ENCODE measurements around the gene DUOX1. TPM values are rescaled to one million over a fixed set of nuclear protein-coding genes. Genes with fewer than 3 reads are reported as not detected.
A peak's percentile ranks its signal among the peaks of the same experiment; 100 is the strongest.

Gene DUOX1
- polyA plus RNA-seq, 3 donors from 2014 or later: 0.32 to 3.4 (median 0.43) TPM

DNA sequence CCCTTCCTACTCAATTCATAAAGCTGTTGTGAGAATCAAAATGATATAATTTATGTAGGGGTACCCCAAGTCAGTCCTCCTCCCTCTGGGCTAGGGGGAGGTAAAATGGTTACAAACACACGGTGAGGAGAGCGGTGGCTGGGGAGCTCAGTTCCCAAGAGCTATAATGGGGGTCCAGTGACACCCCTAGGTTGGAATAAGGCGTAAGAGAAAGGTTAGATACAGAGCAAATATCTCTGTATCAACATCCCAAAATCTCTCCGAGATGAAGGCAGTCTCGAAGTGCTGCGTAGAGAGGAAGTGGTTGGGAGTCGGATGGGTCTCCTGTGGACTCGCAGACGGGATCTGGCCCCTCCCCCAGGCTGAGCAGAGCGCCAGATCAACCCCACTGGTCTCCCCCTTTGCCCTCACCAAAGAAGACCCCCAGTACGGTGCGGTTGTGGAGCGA, 17.6 kb upstream of the DUOX1 start:
- H3K4me1 Mint-ChIP-seq: peaks cover 2 to 5% of the 10 kb centered on the region in 2 donors
- DNase-seq: no peak
- peak overlapping the region in 1 of 5 donors; percentile 33 for H3K4me3 Mint-ChIP-seq
- H3K36me3 Mint-ChIP-seq: no peaks in the 10 kb centered on the region
- H3K27me3 Mint-ChIP-seq (ENCODE audit: low read depth in 3 of 3): peaks cover 19 to 33% (median 29%) of the 10 kb centered on the region in 3 donors
- no peak overlapping the region for H3K27ac Mint-ChIP-seq
- peaks cover 0 to 1% (median 0%) of the 10 kb centered on the region in 6 donors for H3K9me3 Mint-ChIP-seq

DNA sequence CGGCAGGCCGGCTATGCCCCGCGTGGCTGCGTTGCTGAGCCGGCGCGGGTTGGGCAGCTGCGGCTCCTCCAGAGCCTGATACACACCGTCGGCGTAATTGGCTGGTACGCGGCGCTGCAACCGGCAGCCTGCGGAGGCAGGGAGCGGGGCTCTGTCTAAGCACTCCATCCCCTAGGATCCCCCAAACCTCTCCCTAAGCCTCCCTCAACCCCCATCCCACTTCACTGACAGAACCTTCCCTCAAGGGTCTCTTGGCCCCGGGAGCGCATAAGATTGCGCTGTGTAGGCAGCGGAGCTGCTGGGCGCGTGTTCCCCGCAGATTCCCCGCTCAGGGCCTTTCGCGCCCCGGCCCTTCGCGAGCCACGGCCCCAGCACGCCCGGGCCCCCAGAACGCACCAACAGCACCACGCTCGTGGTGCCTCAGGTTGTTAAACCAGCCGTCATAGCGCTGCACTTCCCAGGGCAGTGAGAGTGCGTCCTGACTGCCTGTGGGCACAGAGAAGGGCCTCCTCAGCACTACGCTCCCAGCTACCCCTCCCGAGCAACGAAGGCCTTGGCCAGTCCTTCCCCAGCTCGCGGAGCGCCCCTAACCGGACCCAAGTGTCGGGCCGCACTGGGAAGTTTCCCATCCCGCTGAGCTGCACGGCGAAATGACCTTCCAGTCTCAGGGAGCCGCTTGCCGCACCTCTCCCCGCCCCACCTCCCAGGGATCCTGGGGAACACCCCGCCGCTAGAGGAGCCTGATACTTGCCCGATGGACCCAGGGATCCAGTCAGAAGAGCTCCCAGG, 17.0 kb upstream of the DUOX1 start:
- H3K4me1 Mint-ChIP-seq: peaks cover 8 to 11% of the 10 kb centered on the region in 2 donors

DNA sequence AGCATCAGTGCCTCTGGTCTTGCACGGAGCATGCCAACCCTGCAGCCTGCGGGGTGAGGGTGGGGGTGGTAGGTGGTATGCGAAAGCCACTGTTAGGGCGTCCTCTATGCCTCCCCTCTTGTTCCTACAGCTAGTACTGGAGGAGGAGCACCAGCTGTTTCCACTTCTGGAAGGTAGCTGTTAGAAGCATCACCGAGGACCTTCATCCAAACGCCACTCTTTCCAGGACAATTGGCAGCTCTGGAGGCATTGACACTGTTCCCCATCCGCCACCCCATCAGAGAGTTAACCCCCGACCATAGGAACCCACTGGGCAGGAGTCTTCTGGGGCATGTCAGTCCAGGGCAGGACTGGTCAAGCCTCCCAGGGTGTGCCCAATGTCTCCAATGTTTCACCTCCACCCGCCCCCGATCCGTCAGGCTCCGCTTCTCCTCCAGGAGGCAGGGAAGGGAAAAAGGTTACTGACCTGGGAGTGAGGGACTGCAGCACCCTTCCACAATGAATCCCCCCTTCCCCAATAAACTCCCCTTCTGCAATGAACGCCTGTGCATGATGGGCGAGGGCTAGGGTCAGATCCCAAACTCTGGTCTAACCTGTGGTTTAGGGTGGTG, 16.3 kb upstream of the DUOX1 start:
- no peak for DNase-seq
- H3K27ac Mint-ChIP-seq: no peak overlapping the region
- peaks cover 14 to 16% of the 10 kb centered on the region in 2 donors for H3K4me1 Mint-ChIP-seq
- peaks cover 23 to 39% (median 38%) of the 10 kb centered on the region in 3 donors for H3K27me3 Mint-ChIP-seq (ENCODE audit: low read depth in 3 of 3)
- H3K36me3 Mint-ChIP-seq: no peaks in the 10 kb centered on the region
- H3K4me3 Mint-ChIP-seq: no peak overlapping the region
- H3K9me3 Mint-ChIP-seq: peaks cover 0 to 1% (median 0%) of the 10 kb centered on the region in 6 donors

More for the DNA sequence above, 17.0 kb upstream of the DUOX1 start:
- H3K27me3 Mint-ChIP-seq (ENCODE audit: low read depth in 3 of 3): peaks cover 24 to 37% (median 34%) of the 10 kb centered on the region in 3 donors
- H3K27ac Mint-ChIP-seq: no peak overlapping the region
- DNase-seq: no peak
- H3K9me3 Mint-ChIP-seq: peaks cover 0 to 1% (median 0%) of the 10 kb centered on the region in 6 donors
- no peaks in the 10 kb centered on the region for H3K36me3 Mint-ChIP-seq
- no peak overlapping the region for H3K4me3 Mint-ChIP-seq

DNA sequence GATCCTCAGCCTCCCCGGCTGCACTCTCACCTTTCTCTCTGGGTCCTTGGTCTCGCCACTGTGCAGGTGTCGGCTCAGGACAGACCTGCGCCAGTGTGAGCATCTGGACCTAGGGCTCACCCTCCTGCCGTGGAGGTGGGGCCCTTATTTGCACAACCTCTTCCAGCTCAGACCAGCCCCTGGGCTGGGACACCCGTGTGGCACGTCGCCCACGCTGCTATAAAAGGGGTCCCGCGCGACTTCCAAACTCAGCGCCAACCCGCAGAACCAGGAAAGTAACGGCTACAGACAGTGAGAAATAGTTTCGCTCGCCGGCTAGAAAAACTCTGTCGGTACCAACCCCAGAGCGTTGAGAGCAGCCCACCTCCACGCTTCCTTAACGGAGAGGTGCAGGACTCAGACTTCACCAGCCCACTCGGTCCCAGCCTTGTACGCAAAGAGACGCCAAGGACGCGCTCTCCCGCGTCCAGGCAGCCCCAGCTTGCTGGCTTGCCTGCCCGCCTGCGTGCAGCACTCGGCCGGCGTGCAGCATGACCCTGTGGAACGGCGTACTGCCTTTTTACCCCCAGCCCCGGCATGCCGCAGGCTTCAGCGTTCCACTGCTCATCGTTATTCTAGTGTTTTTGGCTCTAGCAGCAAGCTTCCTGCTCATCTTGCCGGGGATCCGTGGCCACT, 15.6 kb upstream of the DUOX1 start, which contains the start of the genes DUOX2 and DUOXA2:
Gene DUOX2, minus strand, starts transcription at position 97 of the 675 bp plus-strand sequence. CDS start 761 bp downstream, outside the sequence.
Gene DUOXA2, plus strand, starts transcription at position 251 of the 675 bp plus-strand sequence. Its CDS starts 280 bp downstream, at position 531.
- Mint-ChIP-seq H3K9me3 (peaks cover 0 to 1% (median 0%) of the 10 kb centered on the region in 6 donors), H3K36me3 (no peaks in the 10 kb centered on the region), H3K4me3 (peak within 1 kb of the TSS in 1 of 5 donors; percentile 23), H3K27ac (no peak within 1 kb of the TSS), H3K27me3 (ENCODE audit: low read depth in 3 of 3) (peaks cover 18 to 39% (median 38%) of the 10 kb centered on the region in 3 donors), H3K4me1 (peaks cover 14 to 16% of the 10 kb centered on the region in 2 donors)
- no peak for DNase-seq

DNA sequence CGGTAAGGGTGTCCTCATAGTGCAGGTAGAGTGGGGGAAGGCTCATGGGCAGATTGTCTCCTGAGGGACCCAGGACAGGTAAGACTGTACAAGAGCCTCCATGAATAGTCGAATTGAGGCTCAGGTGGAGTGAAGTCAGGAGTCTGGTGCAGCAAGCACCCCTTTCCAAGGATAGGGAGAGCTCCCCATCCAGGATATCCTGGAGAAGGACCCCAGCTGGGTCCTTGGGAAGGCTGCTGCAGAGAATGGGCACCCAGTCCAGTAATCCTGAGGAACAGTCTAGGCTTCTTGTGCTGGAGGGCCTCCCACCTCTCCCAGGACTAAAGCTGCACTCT, 15.1 kb upstream of the DUOX1 start:
- H3K4me3 Mint-ChIP-seq: no peak overlapping the region
- no peaks in the 10 kb centered on the region for H3K36me3 Mint-ChIP-seq
- peaks cover 0 to 1% (median 0%) of the 10 kb centered on the region in 6 donors for H3K9me3 Mint-ChIP-seq
- DNase-seq: no peak
- peaks cover 14 to 16% of the 10 kb centered on the region in 2 donors for H3K4me1 Mint-ChIP-seq
- H3K27me3 Mint-ChIP-seq (ENCODE audit: low read depth in 3 of 3): peaks cover 18 to 39% (median 34%) of the 10 kb centered on the region in 3 donors
- H3K27ac Mint-ChIP-seq: no peak overlapping the region

DNA sequence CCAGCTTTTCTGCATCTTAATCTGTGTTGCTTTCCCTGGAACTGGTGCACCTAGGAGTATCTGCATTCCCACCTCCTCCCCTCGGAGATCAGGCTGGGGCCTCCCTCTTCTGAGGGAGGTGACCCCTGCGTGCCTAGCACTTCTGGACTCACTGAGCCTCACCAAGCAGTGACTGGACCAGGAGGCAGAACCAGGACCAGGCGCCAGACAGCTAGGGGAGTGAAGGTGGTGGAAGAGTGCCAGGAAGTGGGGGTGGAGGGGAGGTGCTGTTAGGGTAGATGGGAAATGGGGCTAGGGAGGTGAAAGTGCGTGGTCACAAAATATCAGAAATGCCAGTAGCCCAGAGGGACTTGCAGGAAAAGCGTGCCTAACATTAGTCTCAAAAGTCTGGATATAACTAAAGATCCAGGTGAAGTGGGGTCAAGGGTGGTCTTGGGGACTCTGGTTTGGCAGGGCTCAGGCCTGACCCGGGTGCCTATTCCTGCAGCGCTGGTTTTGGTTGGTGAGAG, 14.4 kb upstream of the DUOX1 start:
- Mint-ChIP-seq H3K36me3 (no peaks in the 10 kb centered on the region), H3K27me3 (ENCODE audit: low read depth in 3 of 3) (peaks cover 19 to 36% (median 34%) of the 10 kb centered on the region in 3 donors), H3K27ac (no peak overlapping the region), H3K9me3 (peaks cover 0 to 1% (median 0%) of the 10 kb centered on the region in 6 donors), H3K4me3 (peak overlapping the region in 1 of 5 donors; percentile 15), H3K4me1 (peaks cover 14 to 16% of the 10 kb centered on the region in 2 donors)
- no peak for DNase-seq

DNA sequence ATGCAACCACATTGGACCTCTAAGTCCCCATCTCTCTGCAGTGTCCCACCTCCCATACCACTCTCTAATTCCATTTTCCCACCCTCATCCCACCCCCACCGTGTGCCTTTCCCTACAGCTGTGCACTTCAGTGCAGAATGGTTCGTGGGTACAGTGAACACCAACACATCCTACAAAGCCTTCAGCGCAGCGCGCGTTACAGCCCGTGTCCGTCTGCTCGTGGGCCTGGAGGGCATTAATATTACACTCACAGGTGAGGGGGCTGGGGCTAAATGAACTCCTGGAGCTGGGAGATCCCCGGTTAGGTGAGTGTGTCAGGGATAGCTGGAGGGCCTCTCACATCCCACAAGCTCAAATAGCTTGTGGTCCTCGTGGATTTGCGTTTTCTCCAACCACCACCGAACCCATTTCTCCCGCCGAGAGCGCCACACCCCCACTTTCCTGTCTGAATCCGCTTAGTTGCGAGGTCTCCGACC, 13.8 kb upstream of the DUOX1 start:
- Mint-ChIP-seq H3K9me3 (peaks cover 0 to 1% (median 0%) of the 10 kb centered on the region in 6 donors), H3K27me3 (ENCODE audit: low read depth in 3 of 3) (peaks cover 19 to 39% (median 34%) of the 10 kb centered on the region in 3 donors), H3K27ac (no peak overlapping the region), H3K36me3 (no peaks in the 10 kb centered on the region), H3K4me1 (peaks cover 14 to 16% of the 10 kb centered on the region in 2 donors), H3K4me3 (peak overlapping the region in 2 of 5 donors; percentile 27)
- no peak for DNase-seq

DNA sequence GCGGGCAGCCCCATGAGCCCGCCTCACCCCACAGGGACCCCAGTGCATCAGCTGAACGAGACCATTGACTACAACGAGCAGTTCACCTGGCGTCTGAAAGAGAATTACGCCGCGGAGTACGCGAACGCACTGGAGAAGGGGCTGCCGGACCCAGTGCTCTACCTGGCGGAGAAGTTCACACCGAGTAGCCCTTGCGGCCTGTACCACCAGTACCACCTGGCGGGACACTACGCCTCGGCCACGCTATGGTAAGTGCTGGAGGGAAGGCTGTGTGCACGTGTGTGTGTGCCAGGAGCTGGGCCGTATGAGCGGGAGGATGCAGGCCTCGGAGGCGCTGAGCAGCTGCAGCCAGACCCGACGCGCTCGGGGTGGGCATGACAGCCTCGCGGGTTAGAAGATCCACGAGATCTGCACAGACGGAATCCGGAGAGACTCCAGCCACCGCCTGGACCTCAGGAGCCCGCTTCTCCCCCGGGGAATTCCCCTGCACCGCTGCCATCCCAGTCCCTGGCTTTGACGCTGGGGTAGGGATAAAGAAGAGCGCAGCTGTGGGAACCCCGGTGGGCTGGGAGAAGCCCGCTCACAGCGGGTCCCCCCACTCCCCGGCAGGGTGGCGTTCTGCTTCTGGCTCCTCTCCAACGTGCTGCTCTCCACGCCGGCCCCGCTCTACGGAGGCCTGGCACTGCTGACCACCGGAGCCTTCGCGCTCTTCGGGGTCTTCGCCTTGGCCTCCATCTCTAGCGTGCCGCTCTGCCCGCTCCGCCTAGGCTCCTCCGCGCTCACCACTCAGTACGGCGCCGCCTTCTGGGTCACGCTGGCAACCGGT, 13.1 kb upstream of the DUOX1 start:
- Mint-ChIP-seq H3K27me3 (ENCODE audit: low read depth in 3 of 3) (peaks cover 19 to 39% (median 34%) of the 10 kb centered on the region in 3 donors), H3K9me3 (peaks cover 0 to 1% (median 0%) of the 10 kb centered on the region in 6 donors), H3K4me3 (peak overlapping the region in 3 of 5 donors; percentile 21 to 27 (median 27)), H3K4me1 (peaks cover 14 to 16% of the 10 kb centered on the region in 2 donors), H3K27ac (no peak overlapping the region), H3K36me3 (no peaks in the 10 kb centered on the region)
- no peak for DNase-seq

DNA sequence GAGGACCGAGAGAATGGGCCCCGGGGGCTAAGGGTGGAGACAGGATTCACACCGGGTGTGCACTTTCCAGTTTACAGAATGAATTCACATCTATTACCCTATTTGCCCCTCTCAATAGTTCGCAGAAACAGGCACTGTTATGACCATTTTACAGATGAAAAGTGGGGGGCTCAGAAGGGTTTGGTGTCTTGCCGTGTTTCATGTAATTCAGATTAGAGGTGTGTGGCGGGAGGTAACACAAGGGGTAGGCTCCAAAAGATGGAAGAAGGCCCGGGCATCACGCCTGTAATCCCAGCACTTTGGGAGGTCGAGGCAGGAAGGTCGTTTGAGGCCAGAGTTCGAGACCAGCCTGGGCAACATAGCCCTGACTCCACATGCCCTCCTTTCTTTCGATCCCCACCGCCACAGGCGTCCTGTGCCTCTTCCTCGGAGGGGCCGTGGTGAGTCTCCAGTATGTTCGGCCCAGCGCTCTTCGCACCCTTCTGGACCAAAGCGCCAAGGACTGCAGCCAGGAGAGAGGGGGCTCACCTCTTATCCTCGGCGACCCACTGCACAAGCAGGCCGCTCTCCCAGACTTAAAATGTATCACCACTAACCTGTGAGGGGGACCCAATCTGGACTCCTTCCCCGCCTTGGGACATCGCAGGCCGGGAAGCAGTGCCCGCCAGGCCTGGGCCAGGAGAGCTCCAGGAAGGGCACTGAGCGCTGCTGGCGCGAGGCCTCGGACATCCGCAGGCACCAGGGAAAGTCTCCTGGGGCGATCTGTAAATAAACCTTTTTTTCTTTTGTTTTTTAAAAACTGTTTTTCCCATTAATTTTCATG, 12.3 kb upstream of the DUOX1 start:
- Mint-ChIP-seq H3K27me3 (ENCODE audit: low read depth in 3 of 3) (peaks cover 11 to 31% (median 27%) of the 10 kb centered on the region in 3 donors), H3K9me3 (no peaks in the 10 kb centered on the region), H3K4me3 (peak overlapping the region; percentile 74 to 91 (median 83)), H3K27ac (no peak overlapping the region), H3K4me1 (peaks cover 14 to 16% of the 10 kb centered on the region in 2 donors), H3K36me3 (no peaks in the 10 kb centered on the region)
- no peak for DNase-seq

DNA sequence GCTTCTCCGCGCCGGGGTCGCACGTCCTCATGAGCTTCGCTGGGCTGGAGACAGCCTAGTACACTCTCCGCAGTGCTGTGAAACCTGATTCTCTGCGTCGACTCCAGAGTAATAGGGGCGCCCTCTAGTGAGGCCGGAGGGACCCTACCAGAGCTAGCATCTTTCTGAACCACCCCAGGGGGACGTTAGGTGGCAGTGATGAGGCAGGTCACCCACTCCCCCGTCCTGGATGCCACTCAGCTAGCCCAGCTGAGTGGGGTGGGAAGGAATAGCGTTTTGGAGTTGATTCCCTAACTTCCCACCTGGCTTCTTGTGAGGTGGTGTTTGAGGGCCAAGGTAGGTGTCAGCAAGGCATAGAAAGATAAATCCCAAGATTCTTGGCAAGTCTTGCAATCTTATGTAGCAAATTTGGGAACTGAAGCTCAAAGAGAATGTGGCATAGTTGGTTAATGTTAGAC, 11.6 kb upstream of the DUOX1 start:
- peak; percentile 68 to 74 (median 73) for DNase-seq
- no peaks in the 10 kb centered on the region for H3K36me3 Mint-ChIP-seq
- peaks cover 14 to 16% of the 10 kb centered on the region in 2 donors for H3K4me1 Mint-ChIP-seq
- H3K27ac Mint-ChIP-seq: no peak overlapping the region
- no peaks in the 10 kb centered on the region for H3K9me3 Mint-ChIP-seq
- H3K27me3 Mint-ChIP-seq (ENCODE audit: low read depth in 3 of 3): peaks cover 14 to 31% (median 26%) of the 10 kb centered on the region in 3 donors
- H3K4me3 Mint-ChIP-seq: peak overlapping the region; percentile 74 to 91 (median 83)

DNA sequence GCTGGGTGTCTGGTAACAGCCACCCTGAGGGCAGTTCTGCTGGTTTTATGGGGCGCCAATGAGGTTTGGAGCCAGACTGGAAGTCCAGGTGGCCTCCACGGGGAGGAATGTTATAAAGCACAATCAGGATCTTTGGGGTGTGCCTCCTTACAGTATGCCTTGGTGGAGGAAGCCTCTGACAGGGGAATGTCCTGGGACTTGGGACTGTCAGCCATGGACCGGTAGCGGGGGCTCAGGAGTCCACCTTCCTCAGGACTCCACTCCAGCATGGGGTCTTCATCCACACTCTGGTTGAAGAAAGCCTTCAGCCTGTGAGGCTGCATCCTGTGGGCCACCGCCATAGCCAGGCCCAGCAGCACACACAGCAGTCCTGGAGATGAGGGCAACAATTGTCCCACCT, 10.8 kb upstream of the DUOX1 start:
- Mint-ChIP-seq H3K27ac (no peak overlapping the region), H3K36me3 (no peaks in the 10 kb centered on the region), H3K9me3 (no peaks in the 10 kb centered on the region), H3K4me1 (peaks cover 14 to 16% of the 10 kb centered on the region in 2 donors), H3K4me3 (no peak overlapping the region), H3K27me3 (ENCODE audit: low read depth in 3 of 3) (peaks cover 16 to 28% (median 26%) of the 10 kb centered on the region in 3 donors)
- DNase-seq: no peak

Data from immature natural killer cell (primary cell).